ENCODE measurements around the gene SBF1.

GRCh38 chr22:50488006-50488677, 13.3 kb upstream of the SBF1 start:
- TF ChIP-seq, protein P1, sequence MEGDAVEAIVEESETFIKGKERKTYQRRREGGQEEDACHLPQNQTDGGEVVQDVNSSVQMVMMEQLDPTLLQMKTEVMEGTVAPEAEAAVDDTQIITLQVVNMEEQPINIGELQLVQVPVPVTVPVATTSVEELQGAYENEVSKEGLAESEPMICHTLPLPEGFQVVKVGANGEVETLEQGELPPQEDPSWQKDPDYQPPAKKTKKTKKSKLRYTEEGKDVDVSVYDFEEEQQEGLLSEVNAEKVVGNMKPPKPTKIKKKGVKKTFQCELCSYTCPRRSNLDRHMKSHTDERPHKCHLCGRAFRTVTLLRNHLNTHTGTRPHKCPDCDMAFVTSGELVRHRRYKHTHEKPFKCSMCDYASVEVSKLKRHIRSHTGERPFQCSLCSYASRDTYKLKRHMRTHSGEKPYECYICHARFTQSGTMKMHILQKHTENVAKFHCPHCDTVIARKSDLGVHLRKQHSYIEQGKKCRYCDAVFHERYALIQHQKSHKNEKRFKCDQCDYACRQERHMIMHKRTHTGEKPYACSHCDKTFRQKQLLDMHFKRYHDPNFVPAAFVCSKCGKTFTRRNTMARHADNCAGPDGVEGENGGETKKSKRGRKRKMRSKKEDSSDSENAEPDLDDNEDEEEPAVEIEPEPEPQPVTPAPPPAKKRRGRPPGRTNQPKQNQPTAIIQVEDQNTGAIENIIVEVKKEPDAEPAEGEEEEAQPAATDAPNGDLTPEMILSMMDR (IDR thresholded peaks at IDR 0.05) = no peak
- TF ChIP-seq POLR2A (IDR thresholded peaks at IDR 0.05) = no peak

Measured in body of pancreas (tissue), 4 donors.